HepG2 (cell line): Measurements from ENCODE around the gene TCTN2. TPM values are rescaled to one million over a fixed set of nuclear protein-coding genes. Genes with fewer than 3 reads are reported as not detected.

Experiments used
- ATAC-seq: fragments of 200-7000 bp; cut with Tn5 transposase; 3 replicates; pipeline ENCODE4 v1.9.1; 2020; ENCODE audit warnings: mild to moderate bottlenecking, moderate library complexity
- BruUV-seq: library from RNA; stranded (reverse); fragments of 400-500 nt; replicated peaks from 2 replicates; lab custom pipeline; 2021; lab: Mats Ljungman, UMichigan
- CTCF ChIA-PET: fragments of 300-600 bp; formaldehyde crosslinking; extraction: SDS; loops from one replicate; lab custom pipeline; 2021; ENCODE audit warnings: low total read pairs, inconsistent platforms, low intra/inter-chr PET ratio; lab: Yijun Ruan, JAX
- POLR2A ChIA-PET: fragments of 350-600 bp; sonication (Branson Sonifier 250); formaldehyde crosslinking; loops from one replicate; lab custom pipeline; 2020; ENCODE audit warnings: antibody characterized with exemption, inconsistent platforms; lab: Yijun Ruan, JAX
- DNase-seq: peaks from one replicate; pipeline ENCODE4 v3.0.0-alpha.2; 2015; ENCODE audit warnings: low spot score
- FAIRE-seq: peaks from 3 replicates; lab custom pipeline; 2011; peaks lifted over from hg19 to GRCh38; lab: Jason Lieb, UNC
- H2AFZ ChIP-seq: one replicate; pipeline ENCODE4 v1.6.1; 2011; ENCODE audit warnings: low read length, inconsistent platforms
- H3K27ac ChIP-seq: fragments of 300-600 bp; 3 replicates; pipeline ENCODE4 v1.8.0; 2011; ENCODE audit warnings: mixed run types, mild to moderate bottlenecking, mixed read lengths, low read length, inconsistent platforms; ENCODE audit not compliant: insufficient read depth; ENCODE audit errors: extremely low read length
- H3K27me3 ChIP-seq, 2 experiments: fragments of 200-600 bp in 1 of 2; 2 replicates in 1 of 2; 3 replicates in 1 of 2; pipeline versions ENCODE4 v1.6.0 to v1.8.0; 2011; ENCODE audit warnings: low read length in 2 of 2, mild to moderate bottlenecking in 2 of 2, moderate library complexity in 2 of 2, inconsistent platforms in 1 of 2; ENCODE audit not compliant: insufficient read depth in 2 of 2, control insufficient read depth in 1 of 2
- H3K36me3 ChIP-seq, 2 experiments: fragments of 200-600 bp in 1 of 2; replicated peaks in 1 of 2; 2 replicates in 1 of 2; 3 replicates in 1 of 2; pipeline versions ENCODE4 v1.5.1 to v1.8.0; 2011; ENCODE audit warnings: low read length in 2 of 2, inconsistent platforms in 1 of 2; ENCODE audit not compliant: insufficient read depth in 2 of 2, control insufficient read depth in 1 of 2
- H3K4me1 ChIP-seq: 2 replicates; pipeline ENCODE4 v1.5.1; 2012; ENCODE audit warnings: low read length, inconsistent platforms; ENCODE audit not compliant: insufficient read depth
- H3K4me2 ChIP-seq: 2 replicates; pipeline ENCODE4 v1.6.0; 2011; ENCODE audit warnings: low read depth, low read length, inconsistent platforms
- H3K4me3 ChIP-seq, 3 experiments: fragments of 200-600 bp in 1 of 3; sonication (generic), shearing (Covaris generic) in 1 of 3; replicated peaks in 1 of 3; 2 replicates each; pipeline ENCODE4 v1.5.1; 2011 to 2016; ENCODE audit warnings: low read length in 3 of 3, inconsistent platforms in 2 of 3, low read depth in 2 of 3, mild to moderate bottlenecking in 2 of 3, control low read depth in 1 of 3, mixed read lengths in 1 of 3; ENCODE audit not compliant: insufficient read depth in 1 of 3
- H3K79me2 ChIP-seq: one replicate; pipeline ENCODE4 v1.6.1; 2011; ENCODE audit warnings: low read length, inconsistent platforms; ENCODE audit not compliant: insufficient read depth
- H3K9ac ChIP-seq: 2 replicates; pipeline ENCODE4 v1.6.0; 2011; ENCODE audit warnings: mild to moderate bottlenecking, low read depth, low read length, inconsistent platforms; ENCODE audit not compliant: insufficient read depth
- H3K9me3 ChIP-seq: 2 replicates; pipeline ENCODE4 v1.5.1; 2012; ENCODE audit warnings: mild to moderate bottlenecking, low read length
- H4K20me1 ChIP-seq: 2 replicates; pipeline ENCODE4 v1.6.0; 2011; ENCODE audit warnings: inconsistent platforms, mild to moderate bottlenecking, low read length, moderate library complexity; ENCODE audit not compliant: insufficient read depth
- CBX5 ChIP-seq: sonication (generic); formaldehyde crosslinking; IDR thresholded peaks from 2 replicates; pipeline ENCODE4 v1.4.0; 2020; ENCODE audit warnings: missing genetic modification reagents, borderline replicate concordance
- CREB1 ChIP-seq, 2 experiments: fragments of 450-650 bp in 1 of 2; IDR thresholded peaks; 2 replicates each; pipeline ENCODE4 v1.6.1; 2016 to 2017; ENCODE audit warnings: control low read depth in 1 of 2, mild to moderate bottlenecking in 1 of 2, missing compliant biosample characterization in 1 of 2, missing genetic modification characterization in 1 of 2
- NFKB2 ChIP-seq: sonication (generic); formaldehyde crosslinking; IDR thresholded peaks from 2 replicates; pipeline ENCODE4 v1.4.0; 2020; ENCODE audit warnings: missing genetic modification reagents, borderline replicate concordance
- NR2F2 ChIP-seq: IDR thresholded peaks from 2 replicates; pipeline ENCODE4 v1.6.1; 2012; ENCODE audit warnings: low read depth, inconsistent platforms, borderline replicate concordance
- PHF21A ChIP-seq: sonication (generic); formaldehyde crosslinking; IDR thresholded peaks from 2 replicates; pipeline ENCODE4 v1.5.0; 2020; ENCODE audit warnings: mild to moderate bottlenecking, missing genetic modification reagents
- PHF8 ChIP-seq: sonication (generic); formaldehyde crosslinking; IDR thresholded peaks from 2 replicates; pipeline ENCODE4 v1.5.0; 2020; ENCODE audit warnings: missing genetic modification reagents
- POLR2G ChIP-seq: fragments of 200-400 bp; formaldehyde crosslinking; IDR thresholded peaks from 2 replicates; pipeline ENCODE4 v1.6.1; 2018; ENCODE audit warnings: mild to moderate bottlenecking, low read depth, low read length, moderate library complexity
- SIN3A ChIP-seq: IDR thresholded peaks from 2 replicates; pipeline ENCODE4 v1.6.1; 2011; ENCODE audit warnings: low read depth, mild to moderate bottlenecking, control low read depth, low read length, borderline replicate concordance
- ZFP36L1 ChIP-seq: sonication (generic); formaldehyde crosslinking; IDR thresholded peaks from 2 replicates; pipeline ENCODE4 v1.8.0; 2022; ENCODE audit warnings: mild to moderate bottlenecking, missing genetic modification reagents, moderate library complexity
- ZNF296 ChIP-seq: sonication (generic); formaldehyde crosslinking; conservative IDR thresholded peaks from 2 replicates; pipeline ENCODE4 v1.5.0; 2020; ENCODE audit warnings: mild to moderate bottlenecking, missing genetic modification reagents
- ZNF383 ChIP-seq: sonication (generic); formaldehyde crosslinking; IDR thresholded peaks from 2 replicates; pipeline ENCODE4 v1.4.0; 2020; ENCODE audit warnings: missing genetic modification reagents, mild to moderate bottlenecking, borderline replicate concordance
- WGBS: methylation state at CpG from one replicate; pipeline ENCODE4 v1.1.6; 2017; ENCODE audit warnings: low lambda C conversion rate; 5-methylcytosine and 5-hydroxymethylcytosine counted together
- in situ Hi-C: cut with HindIII; loops from 2 replicates; pipeline ENCODE4 v1.10.0; 2017; ENCODE audit warnings: low pct_unique_long_range_greater_than_20kb; ENCODE audit not compliant: extremely low pct_ligation_motif_present
- intact Hi-C: fragments of 100-400 bp; cut with micrococcal nuclease; formaldehyde crosslinking; loops from one replicate; pipeline ENCODE4 v1.10.0; 2022; ENCODE audit not compliant: unreplicated experiment
- polyA plus RNA-seq, 8 experiments: library from polyadenylated mRNA; depleted of rRNA in 3 of 8; stranded (reverse) in 7 of 8; unstranded in 1 of 8; fragments of >200 nt; fragmentation: Illumina TruSeq in 4 of 8; extraction: Trizol in 4 of 8; gene quantifications; 2 replicates each; pipeline versions ENCODE4 v1.2.1 to v1.2.3, GENCODE V29; 2011 to 2016; ENCODE audit warnings: low read depth in 4 of 8, missing spikeins in 1 of 8, mixed read lengths in 1 of 8; ENCODE audit not compliant: insufficient read depth in 1 of 8
- total RNA-seq, 5 experiments: library from RNA; depleted of rRNA; stranded (reverse); fragments of >200 nt; fragmentation: Illumina TruSeq; extraction: Trizol; gene quantifications; 2 replicates each; pipeline ENCODE4 v1.2.3, GENCODE V29; 2016; ENCODE audit warnings: low read depth in 1 of 5
- TF ChIP-seq, protein P1 (sequence below): sonication (generic); formaldehyde crosslinking; IDR thresholded peaks from 2 replicates; pipeline ENCODE4 v1.4.0; 2020; ENCODE audit warnings: mild to moderate bottlenecking, missing genetic modification reagents
- TF ChIP-seq, protein P2 (sequence below): sonication (generic); formaldehyde crosslinking; IDR thresholded peaks from 2 replicates; pipeline ENCODE4 v1.4.0; 2020; ENCODE audit warnings: missing genetic modification reagents
- TF ChIP-seq, protein P3 (sequence below): sonication (generic); formaldehyde crosslinking; conservative IDR thresholded peaks from 2 replicates; pipeline ENCODE4 v1.4.0; 2020; ENCODE audit warnings: missing genetic modification reagents

Gene TCTN2
- total and polyA plus RNA-seq, 2 of the 13 experiments (the other 11 are each of a cell fraction or from before 2014, with no cell fraction given): 5.0 to 8.1 TPM

DNA sequence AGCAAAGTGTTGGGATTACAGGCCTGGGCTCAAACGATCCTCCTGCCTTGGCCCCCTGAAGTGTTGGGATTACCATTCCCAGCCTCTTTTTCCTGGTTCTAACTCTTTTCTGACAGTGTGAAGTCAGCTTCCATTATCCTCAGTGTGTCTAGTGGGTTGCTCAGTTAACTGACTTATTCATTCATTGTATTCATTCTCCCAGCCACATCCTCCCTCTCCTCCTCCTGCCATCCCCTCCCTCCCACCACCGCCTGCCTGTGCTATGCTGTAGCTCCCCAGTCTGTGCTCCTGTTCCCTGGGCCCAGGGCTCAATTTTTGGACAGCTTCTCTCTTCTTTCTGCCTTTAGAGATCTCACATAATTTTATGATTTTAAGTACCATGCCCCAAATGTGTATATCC lies 60.7 kb downstream of the TCTN2 start:
- BruUV-seq: no TSS peak
- H3K27ac ChIP-seq: no peak overlapping the region
- no peaks in the 10 kb centered on the region for H3K79me2 ChIP-seq
- ChIA-PET POLR2A (no interaction called here), CTCF (no interaction called here)
- DNase-seq (no peak), FAIRE-seq (no peak), ATAC-seq (no peak)
- H3K27me3 ChIP-seq: no peaks in the 10 kb centered on the region
- H4K20me1 ChIP-seq: no peaks in the 10 kb centered on the region
- no peak overlapping the region for H2AFZ ChIP-seq
- peaks cover 15 to 76% of the 10 kb centered on the region in 2 experiments for H3K36me3 ChIP-seq
- TF ChIP-seq ZNF296 (CRISPR knock-in tag) (no peak), PHF8 (CRISPR knock-in tag) (no peak), CBX5 (CRISPR knock-in tag) (no peak), NR2F2 (no peak), ZFP36L1 (no peak), NFKB2 (CRISPR knock-in tag) (no peak)
- no peaks in the 10 kb centered on the region for H3K4me1 ChIP-seq
- no peak overlapping the region for H3K4me3 ChIP-seq
- no peak overlapping the region for H3K4me2 ChIP-seq
- intact Hi-C loops: no loop called here
- H3K9ac ChIP-seq: no peak overlapping the region
- in situ Hi-C loops: no loop called here
- H3K9me3 ChIP-seq: no peaks in the 10 kb centered on the region
- WGBS: 94% methylated on average over 2 of the region's 2 CpGs

DNA sequence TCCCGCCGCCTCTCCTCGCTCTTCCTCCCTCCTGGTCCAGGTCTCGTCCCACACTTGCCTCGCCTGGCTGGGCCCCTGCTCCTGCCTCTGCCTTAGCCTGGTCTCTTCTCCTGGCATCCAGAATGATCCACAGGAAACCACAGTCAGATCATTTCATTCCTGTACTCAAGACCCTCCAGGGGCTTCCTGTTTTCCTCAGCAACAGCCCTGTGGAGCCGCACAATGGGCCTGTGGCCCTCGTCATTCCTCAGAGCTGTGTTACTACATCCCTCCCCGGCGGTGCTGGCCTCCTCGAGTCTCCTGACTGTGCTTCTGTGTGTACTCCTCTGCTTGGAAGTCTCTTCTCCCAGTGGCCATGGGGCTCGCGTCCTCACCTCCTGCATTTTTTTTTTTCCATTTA lies 61.3 kb downstream of the TCTN2 start:
- DNase-seq: no peak
- no peak for FAIRE-seq
- POLR2A ChIA-PET: no interaction called here
- Histone ChIP-seq H3K79me2 (no peaks in the 10 kb centered on the region), H3K4me1 (no peaks in the 10 kb centered on the region), H3K36me3 (peaks cover 17 to 76% of the 10 kb centered on the region in 2 experiments), H4K20me1 (no peaks in the 10 kb centered on the region), H2AFZ (no peak overlapping the region), H3K9me3 (no peaks in the 10 kb centered on the region), H3K27me3 (no peaks in the 10 kb centered on the region), H3K4me3 (no peak overlapping the region), H3K27ac (no peak overlapping the region), H3K9ac (no peak overlapping the region), H3K4me2 (no peak overlapping the region)
- no peak for ATAC-seq
- in situ Hi-C loops: no loop called here
- intact Hi-C loops: no loop called here
- 99% methylated on average over 12 of the region's 12 CpGs for WGBS
- BruUV-seq: no TSS peak
- CTCF ChIA-PET: no interaction called here
- TF ChIP-seq CREB1 (IDR thresholded peaks at IDR 0.05) (no peak), CREB1 (CRISPR knock-in tag; IDR thresholded peaks at IDR 0.05) (no peak), ZNF383 (no peak), POLR2G (no peak), SIN3A (no peak), PHF21A (CRISPR knock-in tag) (no peak)
- TF ChIP-seq, protein P1, sequence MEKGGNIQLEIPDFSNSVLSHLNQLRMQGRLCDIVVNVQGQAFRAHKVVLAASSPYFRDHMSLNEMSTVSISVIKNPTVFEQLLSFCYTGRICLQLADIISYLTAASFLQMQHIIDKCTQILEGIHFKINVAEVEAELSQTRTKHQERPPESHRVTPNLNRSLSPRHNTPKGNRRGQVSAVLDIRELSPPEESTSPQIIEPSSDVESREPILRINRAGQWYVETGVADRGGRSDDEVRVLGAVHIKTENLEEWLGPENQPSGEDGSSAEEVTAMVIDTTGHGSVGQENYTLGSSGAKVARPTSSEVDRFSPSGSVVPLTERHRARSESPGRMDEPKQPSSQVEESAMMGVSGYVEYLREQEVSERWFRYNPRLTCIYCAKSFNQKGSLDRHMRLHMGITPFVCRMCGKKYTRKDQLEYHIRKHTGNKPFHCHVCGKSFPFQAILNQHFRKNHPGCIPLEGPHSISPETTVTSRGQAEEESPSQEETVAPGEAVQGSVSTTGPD: no peak
- TF ChIP-seq, protein P2, sequence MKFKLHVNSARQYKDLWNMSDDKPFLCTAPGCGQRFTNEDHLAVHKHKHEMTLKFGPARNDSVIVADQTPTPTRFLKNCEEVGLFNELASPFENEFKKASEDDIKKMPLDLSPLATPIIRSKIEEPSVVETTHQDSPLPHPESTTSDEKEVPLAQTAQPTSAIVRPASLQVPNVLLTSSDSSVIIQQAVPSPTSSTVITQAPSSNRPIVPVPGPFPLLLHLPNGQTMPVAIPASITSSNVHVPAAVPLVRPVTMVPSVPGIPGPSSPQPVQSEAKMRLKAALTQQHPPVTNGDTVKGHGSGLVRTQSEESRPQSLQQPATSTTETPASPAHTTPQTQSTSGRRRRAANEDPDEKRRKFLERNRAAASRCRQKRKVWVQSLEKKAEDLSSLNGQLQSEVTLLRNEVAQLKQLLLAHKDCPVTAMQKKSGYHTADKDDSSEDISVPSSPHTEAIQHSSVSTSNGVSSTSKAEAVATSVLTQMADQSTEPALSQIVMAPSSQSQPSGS (CRISPR knock-in tag): no peak
- TF ChIP-seq, protein P3, sequence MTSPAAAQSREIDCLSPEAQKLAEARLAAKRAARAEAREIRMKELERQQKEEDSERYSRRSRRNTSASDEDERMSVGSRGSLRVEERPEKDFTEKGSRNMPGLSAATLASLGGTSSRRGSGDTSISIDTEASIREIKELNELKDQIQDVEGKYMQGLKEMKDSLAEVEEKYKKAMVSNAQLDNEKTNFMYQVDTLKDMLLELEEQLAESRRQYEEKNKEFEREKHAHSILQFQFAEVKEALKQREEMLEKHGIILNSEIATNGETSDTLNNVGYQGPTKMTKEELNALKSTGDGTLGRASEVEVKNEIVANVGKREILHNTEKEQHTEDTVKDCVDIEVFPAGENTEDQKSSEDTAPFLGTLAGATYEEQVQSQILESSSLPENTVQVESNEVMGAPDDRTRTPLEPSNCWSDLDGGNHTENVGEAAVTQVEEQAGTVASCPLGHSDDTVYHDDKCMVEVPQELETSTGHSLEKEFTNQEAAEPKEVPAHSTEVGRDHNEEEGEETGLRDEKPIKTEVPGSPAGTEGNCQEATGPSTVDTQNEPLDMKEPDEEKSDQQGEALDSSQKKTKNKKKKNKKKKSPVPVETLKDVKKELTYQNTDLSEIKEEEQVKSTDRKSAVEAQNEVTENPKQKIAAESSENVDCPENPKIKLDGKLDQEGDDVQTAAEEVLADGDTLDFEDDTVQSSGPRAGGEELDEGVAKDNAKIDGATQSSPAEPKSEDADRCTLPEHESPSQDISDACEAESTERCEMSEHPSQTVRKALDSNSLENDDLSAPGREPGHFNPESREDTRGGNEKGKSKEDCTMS (CRISPR knock-in tag): no peak
